ENCODE data around the gene EPYC.

DNA sequence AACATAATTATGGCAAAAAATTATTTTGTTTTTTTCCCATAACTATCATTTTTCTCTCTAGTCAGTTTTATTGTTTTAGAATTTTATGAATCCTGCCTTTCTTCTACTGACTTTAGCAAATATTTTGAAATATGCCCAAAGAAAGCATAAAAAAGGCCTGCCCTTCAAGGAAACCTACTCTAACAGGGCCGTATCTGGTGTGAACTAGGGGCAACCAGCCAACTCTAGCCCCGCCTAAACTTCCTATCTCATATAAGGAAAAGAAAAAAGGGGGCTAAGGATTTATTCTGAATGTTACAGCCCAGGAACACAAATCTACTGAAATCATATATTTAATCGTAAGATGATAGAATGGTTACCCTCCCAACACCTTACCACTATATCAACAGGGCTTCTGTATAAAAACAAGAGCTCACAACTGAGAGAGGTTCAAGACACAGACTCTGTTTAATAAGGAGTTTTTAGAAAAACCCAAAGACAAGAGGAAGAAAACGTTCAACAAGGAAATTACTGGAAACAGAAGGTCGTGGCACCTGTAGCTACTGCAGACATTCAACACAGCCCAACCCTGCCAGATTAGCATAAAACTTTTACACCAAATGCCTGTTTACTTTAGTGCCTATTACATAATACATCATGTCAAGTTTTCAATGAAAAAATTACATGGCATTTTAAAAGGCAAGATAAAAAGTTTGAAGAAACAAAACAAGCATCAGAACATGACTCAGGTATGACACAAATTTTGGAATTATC lies 12.9 kb upstream of the EPYC start:
- TF ChIP-seq, protein P1, sequence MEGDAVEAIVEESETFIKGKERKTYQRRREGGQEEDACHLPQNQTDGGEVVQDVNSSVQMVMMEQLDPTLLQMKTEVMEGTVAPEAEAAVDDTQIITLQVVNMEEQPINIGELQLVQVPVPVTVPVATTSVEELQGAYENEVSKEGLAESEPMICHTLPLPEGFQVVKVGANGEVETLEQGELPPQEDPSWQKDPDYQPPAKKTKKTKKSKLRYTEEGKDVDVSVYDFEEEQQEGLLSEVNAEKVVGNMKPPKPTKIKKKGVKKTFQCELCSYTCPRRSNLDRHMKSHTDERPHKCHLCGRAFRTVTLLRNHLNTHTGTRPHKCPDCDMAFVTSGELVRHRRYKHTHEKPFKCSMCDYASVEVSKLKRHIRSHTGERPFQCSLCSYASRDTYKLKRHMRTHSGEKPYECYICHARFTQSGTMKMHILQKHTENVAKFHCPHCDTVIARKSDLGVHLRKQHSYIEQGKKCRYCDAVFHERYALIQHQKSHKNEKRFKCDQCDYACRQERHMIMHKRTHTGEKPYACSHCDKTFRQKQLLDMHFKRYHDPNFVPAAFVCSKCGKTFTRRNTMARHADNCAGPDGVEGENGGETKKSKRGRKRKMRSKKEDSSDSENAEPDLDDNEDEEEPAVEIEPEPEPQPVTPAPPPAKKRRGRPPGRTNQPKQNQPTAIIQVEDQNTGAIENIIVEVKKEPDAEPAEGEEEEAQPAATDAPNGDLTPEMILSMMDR (IDR thresholded peaks at IDR 0.05) = no peak
- TF ChIP-seq POLR2A (IDR thresholded peaks at IDR 0.05) = no peak

Data from adrenal gland (tissue), 5 donors.